ENCODE results near the gene POC5.

POC5 gene

DNA sequence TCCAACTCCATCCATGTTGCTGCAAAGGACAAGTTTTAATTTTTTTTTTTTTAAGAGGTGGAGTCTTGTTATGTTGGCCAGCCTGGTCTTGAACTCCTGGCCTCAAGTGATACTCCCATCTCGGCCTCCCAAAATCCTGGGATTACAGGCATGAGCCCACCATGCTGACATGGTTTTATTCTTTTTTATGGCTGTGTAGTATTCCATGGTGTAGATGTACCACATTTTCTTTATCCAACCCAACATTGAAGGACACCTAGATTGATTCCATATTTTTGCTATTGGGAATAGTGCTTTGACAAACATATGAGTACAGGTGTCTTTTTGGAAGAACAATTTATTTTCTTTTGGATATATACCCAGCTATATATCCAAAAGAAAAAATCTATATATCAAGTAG is 6.1 kb upstream of the POC5 start:
- TF ChIP-seq, protein P1, sequence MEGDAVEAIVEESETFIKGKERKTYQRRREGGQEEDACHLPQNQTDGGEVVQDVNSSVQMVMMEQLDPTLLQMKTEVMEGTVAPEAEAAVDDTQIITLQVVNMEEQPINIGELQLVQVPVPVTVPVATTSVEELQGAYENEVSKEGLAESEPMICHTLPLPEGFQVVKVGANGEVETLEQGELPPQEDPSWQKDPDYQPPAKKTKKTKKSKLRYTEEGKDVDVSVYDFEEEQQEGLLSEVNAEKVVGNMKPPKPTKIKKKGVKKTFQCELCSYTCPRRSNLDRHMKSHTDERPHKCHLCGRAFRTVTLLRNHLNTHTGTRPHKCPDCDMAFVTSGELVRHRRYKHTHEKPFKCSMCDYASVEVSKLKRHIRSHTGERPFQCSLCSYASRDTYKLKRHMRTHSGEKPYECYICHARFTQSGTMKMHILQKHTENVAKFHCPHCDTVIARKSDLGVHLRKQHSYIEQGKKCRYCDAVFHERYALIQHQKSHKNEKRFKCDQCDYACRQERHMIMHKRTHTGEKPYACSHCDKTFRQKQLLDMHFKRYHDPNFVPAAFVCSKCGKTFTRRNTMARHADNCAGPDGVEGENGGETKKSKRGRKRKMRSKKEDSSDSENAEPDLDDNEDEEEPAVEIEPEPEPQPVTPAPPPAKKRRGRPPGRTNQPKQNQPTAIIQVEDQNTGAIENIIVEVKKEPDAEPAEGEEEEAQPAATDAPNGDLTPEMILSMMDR (conservative IDR thresholded peaks at IDR 0.05; ENCODE audit: low read depth, low read length) = no peak

DNA sequence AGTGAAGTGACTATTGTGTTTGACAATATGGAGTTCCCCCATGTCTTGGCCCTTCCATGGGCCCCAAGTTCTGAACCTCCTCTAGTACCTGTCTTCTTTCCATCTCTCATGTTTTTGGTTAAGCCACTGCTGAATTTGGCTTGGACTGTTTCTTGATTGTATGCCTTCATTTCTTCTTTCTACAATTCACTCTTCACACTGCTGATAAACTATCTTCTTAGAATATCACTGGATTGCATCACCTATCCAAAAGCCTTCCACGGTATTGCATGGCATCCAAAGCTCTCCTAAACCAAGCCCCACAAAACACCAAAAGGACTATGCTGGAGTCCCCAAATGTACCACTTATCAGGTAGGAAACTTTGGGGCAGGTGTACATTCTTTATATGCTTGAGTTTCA is 4.3 kb upstream of the POC5 start:
- no peak overlapping the region for H2AFZ ChIP-seq (ENCODE audit: low read depth)
- H3K4me1 ChIP-seq (ENCODE audit: low read depth, poor library complexity, severe bottlenecking) = no peaks in the 10 kb centered on the region
- no peaks in the 10 kb centered on the region for H4K20me1 ChIP-seq (ENCODE audit: insufficient read depth)
- H3K4me2 ChIP-seq = no peak overlapping the region
- H3K79me2 ChIP-seq (ENCODE audit: insufficient read depth, low read depth) = peaks cover 3% of the 10 kb centered on the region
- no peak overlapping the region for H3K9ac ChIP-seq
- no peaks in the 10 kb centered on the region for H3K27me3 ChIP-seq (ENCODE audit: insufficient read depth, low read depth)
- H3K27ac ChIP-seq = no peak overlapping the region
- TF ChIP-seq, protein P1 (conservative IDR thresholded peaks at IDR 0.05; ENCODE audit: low read depth, low read length) = no peak
- no peak overlapping the region for H3K4me3 ChIP-seq (IDR thresholded peaks at IDR 0.05; ENCODE audit: insufficient read depth, low read depth, low read length)
- no peaks in the 10 kb centered on the region for H3K36me3 ChIP-seq (ENCODE audit: insufficient read depth)

More for the DNA sequence above, 6.1 kb upstream of the POC5 start:
- H3K27ac ChIP-seq = no peak overlapping the region
- no peaks in the 10 kb centered on the region for H3K27me3 ChIP-seq (ENCODE audit: insufficient read depth, low read depth)
- no peaks in the 10 kb centered on the region for H3K4me1 ChIP-seq (ENCODE audit: low read depth, poor library complexity, severe bottlenecking)
- no peak overlapping the region for H2AFZ ChIP-seq (ENCODE audit: low read depth)
- H3K9ac ChIP-seq = no peak overlapping the region
- no peak overlapping the region for H3K4me2 ChIP-seq
- no peaks in the 10 kb centered on the region for H3K36me3 ChIP-seq (ENCODE audit: insufficient read depth)
- no peaks in the 10 kb centered on the region for H3K79me2 ChIP-seq (ENCODE audit: insufficient read depth, low read depth)
- H4K20me1 ChIP-seq (ENCODE audit: insufficient read depth) = no peaks in the 10 kb centered on the region
- H3K4me3 ChIP-seq (IDR thresholded peaks at IDR 0.05; ENCODE audit: insufficient read depth, low read depth, low read length) = no peak overlapping the region

DNA sequence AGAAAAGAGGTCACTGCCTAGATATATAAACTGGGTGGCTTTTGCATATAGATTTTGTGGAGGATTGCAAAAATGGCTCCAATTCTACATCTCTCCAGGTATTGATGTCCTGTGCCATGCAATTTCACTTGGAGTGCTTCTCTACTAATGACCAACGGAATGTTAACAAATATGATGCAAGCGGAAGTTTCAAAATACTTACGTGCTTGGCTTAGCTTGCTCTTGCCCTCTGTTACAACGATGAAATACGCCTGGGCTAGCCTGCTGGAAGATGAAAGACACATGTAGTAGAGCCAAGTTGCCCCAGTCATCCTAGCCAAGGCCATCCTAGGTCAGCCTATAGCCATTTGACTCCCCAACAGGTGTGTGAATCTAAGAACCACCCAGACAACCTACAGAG is 3.6 kb upstream of the POC5 start:
- TF ChIP-seq, protein P1 (conservative IDR thresholded peaks at IDR 0.05; ENCODE audit: low read depth, low read length) = no peak
- H2AFZ ChIP-seq (ENCODE audit: low read depth) = no peak overlapping the region
- peaks cover 10% of the 10 kb centered on the region for H3K79me2 ChIP-seq (ENCODE audit: insufficient read depth, low read depth)
- H3K4me2 ChIP-seq = no peak overlapping the region
- no peaks in the 10 kb centered on the region for H3K36me3 ChIP-seq (ENCODE audit: insufficient read depth)
- H3K27me3 ChIP-seq (ENCODE audit: insufficient read depth, low read depth) = no peaks in the 10 kb centered on the region
- peaks cover 3% of the 10 kb centered on the region for H3K4me1 ChIP-seq (ENCODE audit: low read depth, poor library complexity, severe bottlenecking)
- H3K27ac ChIP-seq = no peak overlapping the region
- H4K20me1 ChIP-seq (ENCODE audit: insufficient read depth) = no peaks in the 10 kb centered on the region
- no peak overlapping the region for H3K9ac ChIP-seq
- no peak overlapping the region for H3K4me3 ChIP-seq (IDR thresholded peaks at IDR 0.05; ENCODE audit: insufficient read depth, low read depth, low read length)

DNA sequence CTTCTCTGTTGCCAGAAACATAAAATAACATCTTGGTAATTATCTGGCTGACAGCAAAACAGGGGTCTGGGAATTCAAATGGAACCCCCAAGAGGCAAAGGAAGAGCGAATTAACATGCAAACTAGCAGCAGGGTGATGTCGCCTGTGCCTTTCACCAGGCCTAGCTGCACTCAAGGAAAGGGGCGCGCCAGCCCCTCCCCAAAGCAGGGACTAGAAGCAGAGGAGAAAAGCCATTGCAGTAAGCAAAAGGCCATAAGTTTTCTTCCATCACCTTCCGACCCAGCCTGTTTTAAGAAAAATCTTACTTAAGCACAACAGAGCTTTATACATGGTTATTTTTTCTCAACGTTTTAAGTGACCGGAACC is 539 bp downstream of the POC5 start:
- H3K27me3 ChIP-seq (ENCODE audit: insufficient read depth, low read depth) = no peaks in the 10 kb centered on the region
- H3K27ac ChIP-seq = peak overlapping the region; percentile 86
- peak overlapping the region; percentile 84 for H3K9ac ChIP-seq
- H3K36me3 ChIP-seq (ENCODE audit: insufficient read depth) = no peaks in the 10 kb centered on the region; the same call in 1 of the 2 replicates
- no peak overlapping the region for H3K4me3 ChIP-seq (IDR thresholded peaks at IDR 0.05; ENCODE audit: insufficient read depth, low read depth, low read length)
- TF ChIP-seq, protein P1 (conservative IDR thresholded peaks at IDR 0.05; ENCODE audit: low read depth, low read length) = no peak
- peak overlapping the region; percentile 75 for H3K4me2 ChIP-seq
- peaks cover 15% of the 10 kb centered on the region for H3K4me1 ChIP-seq (ENCODE audit: low read depth, poor library complexity, severe bottlenecking)
- peaks cover 50% of the 10 kb centered on the region for H3K79me2 ChIP-seq (ENCODE audit: insufficient read depth, low read depth)
- peak overlapping the region; percentile 67 for H2AFZ ChIP-seq (ENCODE audit: low read depth)
- no peaks in the 10 kb centered on the region for H4K20me1 ChIP-seq (ENCODE audit: insufficient read depth)
